RPMI8226 (cell line): ENCODE data around the gene SOX6.
"Not testable (repeated sequence)": the region's sequence is repeated elsewhere in the genome, so short reads cannot be mapped to it uniquely, and the experiment has no call there.

Experiments
- DNase-seq: peaks from one replicate; pipeline ENCODE4 v3.0.0-alpha.2; 2015

SOX6 gene

GRCh38 chr11:16356057-16356760 is at the start of gene SOX6:
TSS of gene SOX6 (minus strand) at chr11:16356546. CDS start at chr11:16341248, 15,298 bp downstream.
- DNase-seq = no peak

GRCh38 chr11:16404781-16405285 is 48.5 kb upstream of the SOX6 start:
- no peak for DNase-seq

GRCh38 chr11:16403851-16404250 is 47.5 kb upstream of the SOX6 start:
- no peak for DNase-seq

- no peak for DNase-seq
These were observed 47.1 kb upstream of the SOX6 start for GRCh38 chr11:16403448-16403803.

GRCh38 chr11:16402654-16403447 is 46.5 kb upstream of the SOX6 start:
- DNase-seq = no peak

GRCh38 chr11:16397390-16397789 is 41.0 kb upstream of the SOX6 start:
- DNase-seq = no peak

GRCh38 chr11:16395601-16396000 is 39.3 kb upstream of the SOX6 start:
- DNase-seq = no peak

GRCh38 chr11:16394947-16395346 is 38.6 kb upstream of the SOX6 start:
- DNase-seq = no peak

- DNase-seq = no peak
These were observed 37.0 kb upstream of the SOX6 start for GRCh38 chr11:16393340-16393739.

- no peak for DNase-seq
These were observed 36.3 kb upstream of the SOX6 start for GRCh38 chr11:16392616-16393015.

- DNase-seq = not testable (repeated sequence)
These were observed 34.5 kb upstream of the SOX6 start for GRCh38 chr11:16390826-16391225.

GRCh38 chr11:16385099-16385498 is 28.8 kb upstream of the SOX6 start:
- DNase-seq = no peak

GRCh38 chr11:16382638-16383380 is 26.5 kb upstream of the SOX6 start:
- DNase-seq = no peak

- no peak for DNase-seq
These were observed 25.8 kb upstream of the SOX6 start for GRCh38 chr11:16382186-16382585.

GRCh38 chr11:16380941-16381568 is 24.7 kb upstream of the SOX6 start:
- no peak for DNase-seq

- no peak for DNase-seq
These were observed 22.6 kb upstream of the SOX6 start for GRCh38 chr11:16378906-16379305.

- DNase-seq = no peak
These were observed 21.4 kb upstream of the SOX6 start for GRCh38 chr11:16377746-16378145.

GRCh38 chr11:16375664-16376063 is 19.3 kb upstream of the SOX6 start:
- not testable (repeated sequence) for DNase-seq

GRCh38 chr11:16373768-16374167 is 17.4 kb upstream of the SOX6 start:
- no peak for DNase-seq

- no peak for DNase-seq
These were observed 16.0 kb upstream of the SOX6 start for GRCh38 chr11:16372355-16372754.

GRCh38 chr11:16367252-16367651 is 10.9 kb upstream of the SOX6 start:
- no peak for DNase-seq

- no peak for DNase-seq
These were observed 9.4 kb upstream of the SOX6 start for GRCh38 chr11:16365581-16366228.

- no peak for DNase-seq
These were observed 7.9 kb upstream of the SOX6 start for GRCh38 chr11:16364254-16364653.
